GM12873 (cell line): ENCODE measurements around the gene SLC19A1.

ENCODE experiments used
- TF ChIP-seq, protein P1 (sequence below): IDR thresholded peaks from 2 replicates; pipeline ENCODE4 v1.5.1; 2012; ENCODE audit warnings: low read depth, mild to moderate bottlenecking, moderate library complexity, low read length, control low read depth; ENCODE audit not compliant: insufficient read depth; ENCODE audit errors: missing control alignments

SLC19A1 gene

GRCh38 chr21:45539796-45540600, 2.2 kb downstream of the SLC19A1 start:
- TF ChIP-seq, protein P1, sequence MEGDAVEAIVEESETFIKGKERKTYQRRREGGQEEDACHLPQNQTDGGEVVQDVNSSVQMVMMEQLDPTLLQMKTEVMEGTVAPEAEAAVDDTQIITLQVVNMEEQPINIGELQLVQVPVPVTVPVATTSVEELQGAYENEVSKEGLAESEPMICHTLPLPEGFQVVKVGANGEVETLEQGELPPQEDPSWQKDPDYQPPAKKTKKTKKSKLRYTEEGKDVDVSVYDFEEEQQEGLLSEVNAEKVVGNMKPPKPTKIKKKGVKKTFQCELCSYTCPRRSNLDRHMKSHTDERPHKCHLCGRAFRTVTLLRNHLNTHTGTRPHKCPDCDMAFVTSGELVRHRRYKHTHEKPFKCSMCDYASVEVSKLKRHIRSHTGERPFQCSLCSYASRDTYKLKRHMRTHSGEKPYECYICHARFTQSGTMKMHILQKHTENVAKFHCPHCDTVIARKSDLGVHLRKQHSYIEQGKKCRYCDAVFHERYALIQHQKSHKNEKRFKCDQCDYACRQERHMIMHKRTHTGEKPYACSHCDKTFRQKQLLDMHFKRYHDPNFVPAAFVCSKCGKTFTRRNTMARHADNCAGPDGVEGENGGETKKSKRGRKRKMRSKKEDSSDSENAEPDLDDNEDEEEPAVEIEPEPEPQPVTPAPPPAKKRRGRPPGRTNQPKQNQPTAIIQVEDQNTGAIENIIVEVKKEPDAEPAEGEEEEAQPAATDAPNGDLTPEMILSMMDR, result no peak

DNA sequence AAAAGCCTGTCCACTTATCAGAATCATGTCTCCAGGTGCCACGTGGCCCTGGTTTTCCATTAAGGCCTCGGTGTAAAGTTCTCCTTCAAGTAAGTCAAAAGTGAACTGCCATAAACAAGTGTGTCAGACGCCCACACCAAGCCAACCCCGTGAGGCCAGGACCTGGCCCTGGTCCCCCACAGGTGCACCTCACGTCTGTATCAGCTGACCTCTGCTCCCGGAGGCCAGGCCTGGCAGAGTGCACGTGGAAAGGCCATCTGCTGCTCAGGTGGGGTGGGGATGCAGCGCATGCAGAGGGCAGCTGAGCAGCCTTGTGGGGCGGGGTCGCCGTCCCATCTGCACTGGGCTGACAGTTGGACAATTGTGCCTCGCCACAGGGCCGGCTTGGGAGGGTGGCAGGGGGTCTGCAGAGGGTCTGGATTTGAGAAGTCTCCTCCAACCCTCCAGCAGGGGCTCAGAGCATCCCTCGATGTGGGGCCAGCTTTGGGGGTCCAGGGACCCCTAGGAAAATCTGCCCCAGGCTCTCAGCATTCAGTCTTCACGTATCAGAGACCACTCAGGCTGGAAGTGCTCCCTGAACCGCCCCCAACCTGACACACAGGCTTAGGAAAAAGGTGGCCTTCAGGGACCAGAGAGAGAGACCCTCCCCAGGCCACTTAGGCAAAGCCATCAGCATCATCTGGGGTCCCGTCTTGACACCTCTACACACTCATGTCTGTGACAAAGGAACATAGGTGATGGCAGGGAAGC, 3.0 kb downstream of the SLC19A1 start:
- TF ChIP-seq, protein P1, result no peak

- TF ChIP-seq, protein P1, result no peak
Measured at GRCh38 chr21:45538381-45539045, 3.7 kb downstream of the SLC19A1 start.

GRCh38 chr21:45537746-45538291, 4.4 kb downstream of the SLC19A1 start:
- TF ChIP-seq, protein P1, result no peak

DNA sequence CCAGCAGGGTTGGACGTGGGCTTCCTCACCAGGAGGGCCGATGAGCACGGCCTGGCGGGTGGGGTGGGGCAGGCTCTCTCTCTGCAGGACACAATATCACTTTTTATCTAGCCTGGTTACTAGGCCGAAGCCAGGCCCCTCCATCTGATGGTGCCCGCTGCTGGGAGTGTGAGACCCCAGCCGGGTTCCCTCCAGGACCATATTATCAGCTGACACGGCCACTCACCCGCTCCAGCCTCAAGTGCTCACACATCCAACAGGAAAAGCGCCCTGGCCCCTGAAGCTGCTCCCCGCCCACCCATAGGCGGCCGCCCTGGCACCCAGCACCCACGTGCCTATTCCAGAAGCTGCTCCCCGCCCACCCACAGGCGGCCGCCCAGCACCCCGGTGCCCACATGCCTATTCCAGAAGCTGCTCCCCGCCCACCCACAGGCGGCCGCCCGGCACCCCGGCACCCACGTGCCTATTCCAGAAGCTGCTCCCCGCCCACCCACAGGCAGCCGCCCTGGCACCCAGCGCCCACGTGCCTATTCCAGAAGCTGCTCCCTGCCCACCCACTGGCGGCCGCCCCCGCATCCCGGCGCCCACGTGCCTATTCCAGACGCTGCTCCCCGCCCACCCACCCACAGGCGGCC, 5.0 kb downstream of the SLC19A1 start:
- TF ChIP-seq, protein P1, result no peak

- TF ChIP-seq, protein P1, result no peak
Measured at GRCh38 chr21:45536301-45537081, 5.7 kb downstream of the SLC19A1 start.
